SKM-1 treated with dmso at 0.1 percent for 144 hours (cell line): Measurements from ENCODE around the gene MOCOS.

Experiments used
- DNase-seq: peaks from one replicate; lab custom pipeline; 2025; ENCODE audit not compliant: unreplicated experiment; lab: John Stamatoyannopoulos, UW

The MOCOS gene

GRCh38 chr18:36176711-36177110 is 10.6 kb upstream of the MOCOS start:
- no peak for DNase-seq

GRCh38 chr18:36177913-36178312 is 9.4 kb upstream of the MOCOS start:
- DNase-seq, result no peak

- DNase-seq, result peak; percentile 23
Observed at GRCh38 chr18:36179562-36180355, 7.5 kb upstream of the MOCOS start.

- DNase-seq, result no peak
Observed at GRCh38 chr18:36181441-36181840, 5.9 kb upstream of the MOCOS start.

GRCh38 chr18:36181898-36182506 is 5.3 kb upstream of the MOCOS start:
- no peak for DNase-seq

GRCh38 chr18:36183033-36183432 is 4.3 kb upstream of the MOCOS start:
- no peak for DNase-seq

- DNase-seq, result no peak
Observed at GRCh38 chr18:36183987-36184386, 3.3 kb upstream of the MOCOS start.

GRCh38 chr18:36185157-36185556 is 2.1 kb upstream of the MOCOS start:
- DNase-seq, result no peak

- DNase-seq, result no peak
Observed at GRCh38 chr18:36185901-36186460, 1.3 kb upstream of the MOCOS start.

GRCh38 chr18:36186461-36187192 is 670 bp upstream of the MOCOS start:
- DNase-seq, result no peak

- DNase-seq, result peak; percentile 18
Observed at GRCh38 chr18:36187826-36188721, 777 bp downstream of the MOCOS start.

GRCh38 chr18:36188916-36189315 is 1.6 kb downstream of the MOCOS start:
- DNase-seq, result no peak

GRCh38 chr18:36189486-36189885 is 2.2 kb downstream of the MOCOS start:
- DNase-seq, result no peak

- no peak for DNase-seq
Observed at GRCh38 chr18:36191286-36191685, 4.0 kb downstream of the MOCOS start.

GRCh38 chr18:36191711-36192110 is 4.4 kb downstream of the MOCOS start:
- no peak for DNase-seq

GRCh38 chr18:36194600-36195315 is 7.5 kb downstream of the MOCOS start:
- DNase-seq, result no peak

GRCh38 chr18:36195427-36196122 is 8.3 kb downstream of the MOCOS start:
- no peak for DNase-seq

GRCh38 chr18:36196238-36196995 is 9.1 kb downstream of the MOCOS start:
- no peak for DNase-seq
